HG02642 (cell line): ENCODE data around the gene RERE.
"Not testable (repeated sequence)": the region's sequence is repeated elsewhere in the genome, so short reads cannot be mapped to it uniquely, and the experiment has no call there.

Experiments used
- ATAC-seq: cut with Tn5 transposase; IDR thresholded peaks from one replicate; pipeline ENCODE4 v1.9.1; 2021; ENCODE audit warnings: mild to moderate bottlenecking; ENCODE audit not compliant: unreplicated experiment, poor library complexity

The RERE gene

DNA sequence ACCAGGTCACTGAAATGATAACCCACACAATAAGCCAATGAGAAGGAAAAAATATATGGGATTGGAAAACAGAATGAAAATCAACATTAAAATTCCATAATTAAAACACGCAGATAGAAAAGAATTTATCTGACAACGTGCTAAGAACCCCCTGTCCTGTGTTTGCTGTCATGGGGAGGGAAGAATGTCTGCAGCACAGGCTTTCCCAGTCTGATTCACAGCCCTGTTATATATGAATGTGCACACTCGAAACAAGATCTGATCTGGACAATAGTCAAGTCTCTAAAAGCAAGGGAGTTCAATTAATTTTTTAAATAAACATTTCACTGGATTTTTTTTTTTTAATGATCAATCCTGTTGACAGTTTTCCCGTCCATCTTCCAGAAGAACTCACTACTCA lies 220.0 kb downstream of the RERE start:
- no peak for ATAC-seq

- peak; percentile 47 for ATAC-seq
These were observed 221.5 kb downstream of the RERE start for GRCh38 chr1:8595941-8596340.

DNA sequence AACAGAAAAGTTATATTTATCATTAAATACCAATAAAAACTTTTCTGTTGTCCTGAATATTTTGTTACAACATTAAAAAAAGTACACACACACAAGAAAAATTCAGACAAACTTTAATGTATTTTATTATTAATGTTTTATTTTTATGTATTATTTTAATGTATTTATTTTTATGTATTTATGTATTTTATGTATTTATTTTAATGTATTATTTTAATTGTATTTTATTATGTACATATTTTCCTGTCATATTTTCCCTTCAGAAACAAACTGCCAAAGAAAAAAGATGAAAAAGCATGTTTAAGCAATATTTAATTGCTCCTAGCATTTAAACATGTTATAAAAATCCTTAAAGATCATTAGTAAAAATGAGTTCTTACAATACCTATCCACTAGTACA lies 222.1 kb downstream of the RERE start:
- ATAC-seq: no peak

DNA sequence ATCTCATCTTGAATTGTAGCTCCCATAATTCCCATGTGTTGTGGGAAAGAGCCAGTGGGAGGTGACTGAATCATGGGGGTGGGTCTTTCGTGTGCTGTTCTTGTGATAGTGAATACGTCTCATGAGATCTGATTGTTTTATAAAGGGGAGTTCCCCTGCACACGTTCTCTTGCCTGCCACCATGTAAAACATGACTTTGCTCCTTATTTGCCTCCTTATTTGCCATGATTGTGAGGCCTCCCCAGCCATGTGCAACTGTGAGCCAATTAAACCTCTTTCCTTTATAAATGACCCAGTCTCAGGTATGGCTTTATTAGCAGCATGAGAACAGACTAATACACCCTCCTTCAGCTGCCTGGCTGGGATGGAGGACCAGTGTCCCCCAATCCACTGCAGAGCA lies 224.1 kb downstream of the RERE start:
- ATAC-seq: not testable (repeated sequence)

- no peak for ATAC-seq
These were observed 225.9 kb downstream of the RERE start for GRCh38 chr1:8591569-8591968.

GRCh38 chr1:8590721-8591351 lies 226.6 kb downstream of the RERE start:
- no peak for ATAC-seq

DNA sequence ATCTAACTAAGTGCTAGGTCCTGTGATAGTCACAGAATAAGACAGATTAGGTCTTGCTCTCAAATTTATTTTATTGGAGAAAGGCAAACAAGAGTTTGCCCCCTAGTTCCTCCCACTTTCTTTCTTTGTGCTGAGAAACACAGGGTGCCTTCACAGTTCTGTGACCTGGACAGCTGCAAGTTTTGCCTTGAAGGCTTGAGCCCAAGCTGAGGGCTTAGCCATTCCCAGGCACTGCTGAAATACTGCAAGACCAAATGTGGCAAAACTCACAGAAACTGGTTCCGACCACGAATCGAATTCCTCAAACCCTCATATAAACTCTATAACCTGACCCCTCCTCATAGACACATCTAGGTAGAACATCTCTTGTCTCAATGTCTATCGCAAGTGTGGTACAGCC lies 227.9 kb downstream of the RERE start:
- no peak for ATAC-seq

DNA sequence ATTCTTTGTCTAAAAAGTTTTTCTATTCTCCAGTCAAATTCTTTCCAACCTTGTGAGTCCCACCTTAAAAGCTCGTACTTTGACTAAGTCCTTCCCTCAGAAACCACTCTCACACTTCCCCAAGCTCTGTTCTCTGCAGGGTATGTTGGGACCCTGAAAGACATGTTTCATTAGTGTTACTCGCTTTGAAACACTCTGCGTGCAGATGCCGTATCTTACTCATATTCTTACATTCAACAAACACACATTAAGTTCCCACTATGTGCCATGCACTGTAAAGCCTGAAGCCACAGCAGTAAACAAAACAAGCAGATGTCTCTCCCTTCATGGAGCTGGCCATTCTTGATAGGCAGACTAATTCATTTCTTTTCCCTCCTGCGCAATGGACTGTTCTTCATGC lies 229.7 kb downstream of the RERE start:
- no peak for ATAC-seq

DNA sequence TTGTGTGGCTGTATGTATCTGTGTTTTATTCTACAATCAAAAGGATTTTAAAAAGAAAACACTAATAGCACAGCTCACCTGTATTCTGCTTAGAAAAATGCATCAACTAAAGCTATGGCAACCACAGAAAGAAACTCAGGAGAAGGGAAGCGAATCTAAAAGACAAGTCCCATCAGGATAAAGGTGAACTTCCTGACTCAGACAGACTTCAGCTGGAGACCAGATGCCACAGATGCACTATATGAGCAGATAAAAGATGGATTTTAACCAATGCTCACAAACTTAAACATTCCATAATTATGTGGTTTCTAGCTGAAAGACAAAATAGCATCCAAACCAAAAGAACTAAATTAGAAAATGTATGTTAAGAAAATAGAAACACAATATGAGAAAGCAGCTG lies 231.0 kb downstream of the RERE start:
- no peak for ATAC-seq

DNA sequence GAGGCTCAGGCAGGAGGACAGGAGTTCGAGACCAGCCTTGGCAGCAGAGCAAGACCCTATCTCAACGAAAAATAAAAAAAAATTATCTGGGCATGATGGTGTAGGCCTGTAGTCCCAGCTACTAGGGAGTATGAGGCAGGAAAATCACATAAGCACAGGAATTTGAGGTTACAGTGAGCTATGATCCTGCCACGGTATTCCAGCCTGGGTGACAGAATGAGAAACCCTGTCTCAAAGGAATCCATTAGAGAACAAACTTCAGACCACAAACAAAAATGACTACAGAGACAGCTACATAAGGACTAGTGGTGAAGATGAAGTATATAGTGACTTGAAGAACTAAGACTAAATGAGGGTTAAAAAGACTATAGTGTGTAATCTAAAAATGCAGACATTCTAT lies 233.1 kb downstream of the RERE start:
- ATAC-seq: no peak

- ATAC-seq: no peak
These were observed 234.4 kb downstream of the RERE start for GRCh38 chr1:8583031-8583430.

- ATAC-seq: no peak
These were observed 236.9 kb downstream of the RERE start for GRCh38 chr1:8580566-8580965.

- ATAC-seq: no peak
These were observed 238.5 kb downstream of the RERE start for GRCh38 chr1:8578936-8579335.

DNA sequence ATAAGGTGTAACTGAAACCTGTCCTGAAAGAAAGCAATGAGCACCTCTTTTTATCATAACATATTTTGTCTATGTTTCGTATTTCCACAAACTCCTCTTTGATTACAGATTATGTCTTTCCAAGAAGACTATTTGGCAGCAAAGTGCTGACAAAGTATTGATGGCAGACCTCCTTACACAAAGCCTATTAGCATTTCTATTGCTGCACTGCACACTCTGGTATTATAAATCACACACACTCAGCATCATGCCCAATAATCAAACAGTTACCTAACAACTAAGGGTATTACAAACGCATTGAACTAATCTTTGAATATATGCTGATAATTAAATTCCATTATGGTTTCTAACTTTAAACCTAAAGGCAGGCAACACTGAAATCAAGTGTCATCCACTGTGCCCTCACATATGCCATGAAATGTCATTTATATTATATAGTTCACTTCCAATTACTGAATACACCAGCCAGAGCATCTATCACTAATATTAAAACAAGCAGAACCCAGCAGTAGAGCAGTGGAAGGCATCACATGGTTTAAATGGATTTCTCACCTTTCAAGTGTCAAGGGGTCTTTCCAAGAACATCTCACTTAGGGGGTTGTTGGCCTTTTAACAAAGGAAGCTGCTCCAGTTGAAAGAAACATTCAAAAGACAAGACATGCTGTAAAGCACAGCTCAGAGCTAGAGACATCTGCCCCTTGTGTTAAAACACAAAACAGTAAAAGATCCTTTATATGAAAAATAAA lies 239.1 kb downstream of the RERE start:
- ATAC-seq: no peak

- ATAC-seq: no peak
These were observed 242.5 kb downstream of the RERE start for GRCh38 chr1:8574985-8575384.

DNA sequence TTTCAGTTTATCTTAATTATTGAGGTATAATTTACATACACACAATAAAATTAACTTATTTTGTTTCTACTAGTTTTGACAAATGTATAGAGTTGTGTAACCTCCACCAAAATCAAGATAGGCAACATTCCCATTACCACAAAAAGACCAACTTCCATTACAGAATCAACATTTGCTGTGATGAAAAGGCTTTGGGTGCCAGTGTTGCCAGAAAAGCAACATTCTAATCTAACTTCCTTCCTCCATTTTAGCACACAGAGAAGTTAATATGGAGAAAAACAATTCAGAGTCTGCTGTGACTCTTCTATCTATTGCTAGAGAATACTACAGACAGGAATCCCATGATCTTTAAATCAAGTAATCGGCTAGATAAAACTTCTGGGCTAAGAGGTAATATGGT lies 245.3 kb downstream of the RERE start:
- no peak for ATAC-seq

- no peak for ATAC-seq
These were observed 246.0 kb downstream of the RERE start for GRCh38 chr1:8571200-8571984.

DNA sequence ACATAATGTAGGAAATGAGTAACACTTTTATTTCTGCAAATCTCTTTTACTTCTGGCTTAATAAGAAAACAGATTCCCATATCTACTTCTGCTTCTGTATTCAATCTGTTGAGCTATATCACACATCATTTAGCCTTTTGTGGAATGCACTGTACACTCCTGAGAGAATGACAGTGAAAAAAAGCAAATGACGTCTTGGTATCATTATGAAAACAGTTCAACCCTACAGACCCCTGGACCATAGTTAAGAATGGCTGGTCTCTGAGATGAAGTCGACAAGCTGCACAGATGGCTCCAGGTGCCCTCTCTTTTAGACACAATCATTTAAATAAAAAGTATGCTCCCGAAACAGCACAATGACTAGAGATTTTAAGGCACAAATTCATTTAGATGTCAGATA lies 247.0 kb downstream of the RERE start:
- no peak for ATAC-seq

DNA sequence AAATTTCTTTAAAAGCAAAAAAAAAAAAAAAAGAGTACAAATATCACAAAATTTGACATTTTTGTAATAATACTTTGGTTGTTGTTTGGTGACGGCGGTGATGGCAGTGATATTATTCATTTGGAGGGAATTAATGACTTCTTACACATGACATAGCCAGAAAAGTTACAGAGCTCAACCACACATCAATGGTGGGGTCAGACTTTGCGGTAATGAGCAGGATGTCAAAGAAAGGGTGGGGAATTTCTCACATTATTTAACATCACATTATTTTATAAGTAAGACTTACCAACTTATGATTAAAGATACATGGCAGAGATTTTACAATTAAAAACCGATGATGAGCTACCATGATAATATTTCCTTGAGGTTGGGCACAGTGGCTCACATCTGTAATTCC lies 248.2 kb downstream of the RERE start:
- no peak for ATAC-seq

GRCh38 chr1:8568837-8569236 lies 248.6 kb downstream of the RERE start:
- no peak for ATAC-seq

GRCh38 chr1:8567146-8567545 lies 250.3 kb downstream of the RERE start:
- no peak for ATAC-seq
